HG03066 (cell line): ENCODE data around the gene COL8A1.

Experiments
- ATAC-seq: cut with Tn5 transposase; IDR thresholded peaks from one replicate; pipeline ENCODE4 v1.9.1; 2021; ENCODE audit warnings: low read depth; ENCODE audit not compliant: unreplicated experiment

COL8A1 gene

GRCh38 chr3:99780749-99781148 is 142.4 kb downstream of the COL8A1 start:
- ATAC-seq = no peak

- no peak for ATAC-seq
These were observed 143.4 kb downstream of the COL8A1 start for GRCh38 chr3:99781761-99782160.

- ATAC-seq = no peak
These were observed 144.7 kb downstream of the COL8A1 start for GRCh38 chr3:99783011-99783573.

GRCh38 chr3:99789011-99789721 is 150.8 kb downstream of the COL8A1 start:
- peak; percentile 76 for ATAC-seq

- no peak for ATAC-seq
These were observed 156.1 kb downstream of the COL8A1 start for GRCh38 chr3:99794485-99794884.

- no peak for ATAC-seq
These were observed 157.2 kb downstream of the COL8A1 start for GRCh38 chr3:99795573-99795972.

- no peak for ATAC-seq
These were observed 161.0 kb downstream of the COL8A1 start for GRCh38 chr3:99799422-99799821.

- ATAC-seq = no peak
These were observed 164.9 kb downstream of the COL8A1 start for GRCh38 chr3:99803297-99803696.

GRCh38 chr3:99805160-99805559 is 166.8 kb downstream of the COL8A1 start:
- no peak for ATAC-seq

- ATAC-seq = no peak
These were observed 169.9 kb downstream of the COL8A1 start for GRCh38 chr3:99808163-99808794.

GRCh38 chr3:99809565-99809964 is 171.2 kb downstream of the COL8A1 start:
- no peak for ATAC-seq

- no peak for ATAC-seq
These were observed 172.0 kb downstream of the COL8A1 start for GRCh38 chr3:99810403-99810802.

- no peak for ATAC-seq
These were observed 178.6 kb downstream of the COL8A1 start for GRCh38 chr3:99817047-99817436.

- ATAC-seq = peak; percentile 98
These were observed 179.2 kb downstream of the COL8A1 start, which contains the start of gene CMSS1 for GRCh38 chr3:99817437-99818240. CMSS1 (plus strand) TSS chr3:99817862.

- ATAC-seq = no peak
These were observed 180.4 kb downstream of the COL8A1 start for GRCh38 chr3:99818818-99819217.

GRCh38 chr3:99823723-99824711 is 185.6 kb downstream of the COL8A1 start:
- no peak for ATAC-seq

- ATAC-seq = no peak
These were observed 186.7 kb downstream of the COL8A1 start for GRCh38 chr3:99825004-99825640.

GRCh38 chr3:99829844-99830243 is 191.4 kb downstream of the COL8A1 start:
- no peak for ATAC-seq

- no peak for ATAC-seq
These were observed 195.3 kb downstream of the COL8A1 start for GRCh38 chr3:99833617-99834205.
